SK-N-SH (cell line): ENCODE data around the gene ITGB8.

Source experiments
- CHD2 ChIP-seq: fragments of 150-350 bp; IDR thresholded peaks from 2 replicates; pipeline ENCODE4 v1.6.1; 2018; ENCODE audit warnings: low read length; ENCODE audit not compliant: partially characterized antibody
- CTCF ChIP-seq: fragments of 200-600 bp; sonication (generic); IDR thresholded peaks from 2 replicates; pipeline ENCODE4 v1.6.1; 2017; ENCODE audit warnings: antibody characterized with exemption, mild to moderate bottlenecking, moderate library complexity
- EP300 ChIP-seq, 2 experiments: IDR thresholded peaks; 2 replicates each; pipeline versions ENCODE4 v1.4.0 to v1.6.1; 2012; ENCODE audit warnings: borderline replicate concordance in 1 of 2, low read depth in 1 of 2, low read length in 1 of 2
- EZH2phosphoT487 ChIP-seq: fragments of 200-600 bp; sonication (generic); IDR thresholded peaks from 2 replicates; pipeline ENCODE4 v1.6.1; 2017; ENCODE audit warnings: low read depth, mixed run types, mild to moderate bottlenecking, antibody characterized with exemption, moderate library complexity, borderline replicate concordance
- FOSL2 ChIP-seq: IDR thresholded peaks from 2 replicates; pipeline ENCODE4 v1.4.0; 2012; ENCODE audit warnings: low read depth, mild to moderate bottlenecking, moderate library complexity, borderline replicate concordance
- FOXM1 ChIP-seq: IDR thresholded peaks from 2 replicates; pipeline ENCODE4 v1.4.0; 2012; ENCODE audit warnings: low read depth, mild to moderate bottlenecking
- PBX3 ChIP-seq: IDR thresholded peaks from 2 replicates; pipeline ENCODE4; 2012
- POLR2AphosphoS5 ChIP-seq: IDR thresholded peaks from 2 replicates; pipeline ENCODE4 v1.6.1; 2012; ENCODE audit warnings: low read depth, low read length
- RFX5 ChIP-seq: IDR thresholded peaks from 2 replicates; pipeline ENCODE4 v1.6.1; 2012; ENCODE audit warnings: mild to moderate bottlenecking, improper control_type of control experiment, low read length
- TEAD4 ChIP-seq: IDR thresholded peaks from 2 replicates; pipeline ENCODE4 v1.4.0; 2012; ENCODE audit warnings: mild to moderate bottlenecking, borderline replicate concordance; ENCODE audit not compliant: insufficient read depth

- TF ChIP-seq FOXM1 (no peak), RFX5 (no peak), PBX3 (no peak), CTCF (no peak), TEAD4 (no peak), FOSL2 (no peak), EP300 (IDR thresholded peaks at IDR 0.05; ENCODE audit: borderline replicate concordance in 1 of 2, low read depth in 1 of 2, low read length in 1 of 2) (no peak), POLR2AphosphoS5 (no peak), EZH2phosphoT487 (no peak), CHD2 (no peak)
These were observed 34.8 kb downstream of the ITGB8 start for GRCh38 chr7:20365486-20365885.
